ENCODE data around the gene ROR1.

Gene ROR1

DNA sequence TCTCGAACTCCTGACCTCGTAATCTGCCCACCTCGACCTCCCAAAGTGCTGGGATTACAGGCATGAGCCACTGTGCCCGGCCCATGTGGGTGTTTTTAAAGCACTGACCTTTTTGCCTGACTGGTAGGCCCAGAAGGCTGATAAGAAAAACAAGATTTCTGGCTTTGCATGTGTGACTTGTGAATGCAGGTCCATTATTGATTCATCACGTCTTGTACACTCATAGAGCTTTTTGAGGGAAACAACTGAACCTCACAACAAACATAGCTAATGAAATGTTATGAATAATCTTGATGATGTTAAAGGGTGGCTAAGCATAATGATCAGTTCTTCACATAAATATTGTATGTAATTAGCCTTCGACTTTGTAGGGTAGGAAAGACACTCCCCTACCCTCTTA lies 288.7 kb downstream of the ROR1 start:
- Histone ChIP-seq H3K27me3 (ENCODE audit: control insufficient read depth in 1 of 2, insufficient read depth in 1 of 2, low read length in 2 of 2) (no peaks in the 10 kb centered on the region), H2BK120ac (ENCODE audit: low read depth, low read length) (no peak overlapping the region), H3K4me2 (ENCODE audit: low read length, poor library complexity, severe bottlenecking) (no peak overlapping the region), H2BK15ac (ENCODE audit: low read depth, poor library complexity, severe bottlenecking) (no peak overlapping the region), H3K79me1 (replicated peaks; ENCODE audit: low read length, poor library complexity, severe bottlenecking) (peaks cover 3% of the 10 kb centered on the region), H3K4me1 (ENCODE audit: control insufficient read depth, insufficient read depth, low read depth, low read length) (no peaks in the 10 kb centered on the region), H4K8ac (ENCODE audit: low read length) (no peak overlapping the region), H3K18ac (ENCODE audit: low read depth in 1 of 2, low read length in 2 of 2) (no peak overlapping the region), H2BK5ac (ENCODE audit: low read depth, low read length, poor library complexity, severe bottlenecking) (no peak overlapping the region), H3K9ac (ENCODE audit: low read length) (no peak overlapping the region), H4K91ac (ENCODE audit: low read length) (no peak overlapping the region), H2AFZ (ENCODE audit: low read depth, low read length) (no peak overlapping the region), H3K4me3 (ENCODE audit: insufficient read depth in 1 of 2, low read depth in 1 of 2, low read length in 2 of 2) (no peak overlapping the region), H2AK5ac (ENCODE audit: low read length, severe bottlenecking) (no peak overlapping the region), H3K14ac (ENCODE audit: low read length in 2 of 2) (no peak overlapping the region), H3K4ac (ENCODE audit: low read depth in 1 of 2, low read length in 2 of 2) (no peak overlapping the region), H3K9me3 (ENCODE audit: control insufficient read depth, low read length) (peaks cover 10% of the 10 kb centered on the region), H3K27ac (ENCODE audit: low read length, poor library complexity, severe bottlenecking) (no peak overlapping the region), H3K36me3 (ENCODE audit: control insufficient read depth in 1 of 2, insufficient read depth in 2 of 2, low read depth in 1 of 2, low read length in 2 of 2) (no peaks in the 10 kb centered on the region), H2BK12ac (ENCODE audit: low read length in 2 of 2) (no peak overlapping the region), H3K23ac (ENCODE audit: low read length in 2 of 2) (no peak overlapping the region)
- no peak for DNase-seq
- 95% methylated on average over 4 of the region's 6 CpGs for WGBS

DNA sequence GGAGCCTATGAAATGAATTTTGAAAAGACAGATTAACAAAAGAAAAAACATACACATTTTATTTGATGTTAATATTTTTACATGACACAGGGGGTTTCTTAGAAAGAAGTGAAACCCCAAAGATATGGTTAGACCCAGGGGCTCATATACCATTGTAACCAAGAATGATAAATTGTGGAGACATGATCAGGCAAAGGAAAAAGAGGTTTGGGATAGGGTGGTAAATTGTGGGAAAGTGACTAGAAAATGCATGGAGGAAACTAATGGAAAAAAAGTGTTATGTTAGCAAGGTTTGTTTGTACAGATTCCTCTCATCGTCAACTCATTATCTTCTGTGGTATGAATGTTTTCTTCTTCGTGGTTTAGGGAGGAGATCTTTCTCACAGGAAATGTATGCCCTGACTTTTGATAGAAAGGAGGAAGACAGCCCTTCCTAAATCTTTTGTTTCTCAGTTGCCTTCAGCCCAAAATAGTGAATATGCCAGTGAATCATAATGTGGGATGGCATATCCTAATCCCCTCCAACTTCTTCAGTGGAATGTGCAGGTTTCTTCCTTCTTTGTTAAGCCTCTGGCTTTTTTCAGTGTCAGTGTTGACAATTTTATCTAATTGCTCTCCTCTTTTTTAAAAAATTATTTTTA lies 289.2 kb downstream of the ROR1 start:
- WGBS: 20% methylated on average over 1 of the region's 2 CpGs
- Histone ChIP-seq H4K91ac (ENCODE audit: low read length) (no peak overlapping the region), H3K14ac (ENCODE audit: low read length in 2 of 2) (no peak overlapping the region), H3K4me2 (ENCODE audit: low read length, poor library complexity, severe bottlenecking) (no peak overlapping the region), H3K79me1 (replicated peaks; ENCODE audit: low read length, poor library complexity, severe bottlenecking) (peaks cover 3% of the 10 kb centered on the region), H3K23ac (ENCODE audit: low read length in 2 of 2) (no peak overlapping the region), H2BK5ac (ENCODE audit: low read depth, low read length, poor library complexity, severe bottlenecking) (no peak overlapping the region), H3K27me3 (ENCODE audit: control insufficient read depth in 1 of 2, insufficient read depth in 1 of 2, low read length in 2 of 2) (no peaks in the 10 kb centered on the region), H3K36me3 (ENCODE audit: control insufficient read depth in 1 of 2, insufficient read depth in 2 of 2, low read depth in 1 of 2, low read length in 2 of 2) (no peaks in the 10 kb centered on the region), H2BK12ac (ENCODE audit: low read length in 2 of 2) (no peak overlapping the region), H2AK5ac (ENCODE audit: low read length, severe bottlenecking) (no peak overlapping the region), H3K4ac (ENCODE audit: low read depth in 1 of 2, low read length in 2 of 2) (no peak overlapping the region), H3K9ac (ENCODE audit: low read length) (no peak overlapping the region), H3K4me1 (ENCODE audit: control insufficient read depth, insufficient read depth, low read depth, low read length) (no peaks in the 10 kb centered on the region), H3K27ac (ENCODE audit: low read length, poor library complexity, severe bottlenecking) (no peak overlapping the region), H3K4me3 (ENCODE audit: insufficient read depth in 1 of 2, low read depth in 1 of 2, low read length in 2 of 2) (no peak overlapping the region), H2AFZ (ENCODE audit: low read depth, low read length) (no peak overlapping the region), H3K9me3 (ENCODE audit: control insufficient read depth, low read length) (peaks cover 5% of the 10 kb centered on the region), H4K8ac (ENCODE audit: low read length) (no peak overlapping the region), H2BK15ac (ENCODE audit: low read depth, poor library complexity, severe bottlenecking) (no peak overlapping the region), H2BK120ac (ENCODE audit: low read depth, low read length) (no peak overlapping the region), H3K18ac (ENCODE audit: low read depth in 1 of 2, low read length in 2 of 2) (no peak overlapping the region)
- peak; percentile 71 for DNase-seq

DNA sequence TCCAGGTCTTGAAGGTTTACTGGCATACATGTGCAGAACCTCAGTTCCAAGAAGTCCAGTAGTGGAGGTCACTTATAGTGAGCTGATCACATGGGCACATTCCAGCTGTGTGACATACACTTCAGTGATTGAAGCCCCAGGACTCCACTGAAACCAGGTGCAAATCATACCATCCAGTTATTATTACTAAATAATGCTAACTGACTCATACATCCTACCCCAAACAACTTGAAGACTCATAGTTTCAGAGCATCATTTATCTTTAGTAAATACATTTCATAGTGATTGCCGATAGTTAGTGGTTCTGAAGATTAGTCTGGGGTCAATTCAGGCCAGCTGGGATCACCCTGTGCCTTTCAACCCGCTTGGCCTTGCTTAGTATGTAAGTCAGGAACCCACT lies 291.8 kb downstream of the ROR1 start:
- Histone ChIP-seq H2AK5ac (ENCODE audit: low read length, severe bottlenecking) (no peak overlapping the region), H3K4ac (ENCODE audit: low read depth in 1 of 2, low read length in 2 of 2) (no peak overlapping the region), H3K18ac (ENCODE audit: low read depth in 1 of 2, low read length in 2 of 2) (no peak overlapping the region), H2BK12ac (ENCODE audit: low read length in 2 of 2) (no peak overlapping the region), H3K4me2 (ENCODE audit: low read length, poor library complexity, severe bottlenecking) (no peak overlapping the region), H2BK15ac (ENCODE audit: low read depth, poor library complexity, severe bottlenecking) (no peak overlapping the region), H3K27me3 (ENCODE audit: control insufficient read depth in 1 of 2, insufficient read depth in 1 of 2, low read length in 2 of 2) (no peaks in the 10 kb centered on the region), H3K36me3 (ENCODE audit: control insufficient read depth in 1 of 2, insufficient read depth in 2 of 2, low read depth in 1 of 2, low read length in 2 of 2) (no peaks in the 10 kb centered on the region), H3K4me3 (ENCODE audit: insufficient read depth in 1 of 2, low read depth in 1 of 2, low read length in 2 of 2) (no peak overlapping the region), H3K9me3 (ENCODE audit: control insufficient read depth, low read length) (no peaks in the 10 kb centered on the region), H2AFZ (ENCODE audit: low read depth, low read length) (no peak overlapping the region), H4K8ac (ENCODE audit: low read length) (no peak overlapping the region), H4K91ac (ENCODE audit: low read length) (no peak overlapping the region), H3K23ac (ENCODE audit: low read length in 2 of 2) (no peak overlapping the region), H2BK5ac (ENCODE audit: low read depth, low read length, poor library complexity, severe bottlenecking) (no peak overlapping the region), H3K14ac (ENCODE audit: low read length in 2 of 2) (no peak overlapping the region), H3K4me1 (ENCODE audit: control insufficient read depth, insufficient read depth, low read depth, low read length) (no peaks in the 10 kb centered on the region), H2BK120ac (ENCODE audit: low read depth, low read length) (no peak overlapping the region), H3K79me1 (replicated peaks; ENCODE audit: low read length, poor library complexity, severe bottlenecking) (peaks cover 3% of the 10 kb centered on the region), H3K9ac (ENCODE audit: low read length) (no peak overlapping the region), H3K27ac (ENCODE audit: low read length, poor library complexity, severe bottlenecking) (no peak overlapping the region)
- no peak for DNase-seq
- WGBS: 88% methylated on average over 2 of the region's 2 CpGs

DNA sequence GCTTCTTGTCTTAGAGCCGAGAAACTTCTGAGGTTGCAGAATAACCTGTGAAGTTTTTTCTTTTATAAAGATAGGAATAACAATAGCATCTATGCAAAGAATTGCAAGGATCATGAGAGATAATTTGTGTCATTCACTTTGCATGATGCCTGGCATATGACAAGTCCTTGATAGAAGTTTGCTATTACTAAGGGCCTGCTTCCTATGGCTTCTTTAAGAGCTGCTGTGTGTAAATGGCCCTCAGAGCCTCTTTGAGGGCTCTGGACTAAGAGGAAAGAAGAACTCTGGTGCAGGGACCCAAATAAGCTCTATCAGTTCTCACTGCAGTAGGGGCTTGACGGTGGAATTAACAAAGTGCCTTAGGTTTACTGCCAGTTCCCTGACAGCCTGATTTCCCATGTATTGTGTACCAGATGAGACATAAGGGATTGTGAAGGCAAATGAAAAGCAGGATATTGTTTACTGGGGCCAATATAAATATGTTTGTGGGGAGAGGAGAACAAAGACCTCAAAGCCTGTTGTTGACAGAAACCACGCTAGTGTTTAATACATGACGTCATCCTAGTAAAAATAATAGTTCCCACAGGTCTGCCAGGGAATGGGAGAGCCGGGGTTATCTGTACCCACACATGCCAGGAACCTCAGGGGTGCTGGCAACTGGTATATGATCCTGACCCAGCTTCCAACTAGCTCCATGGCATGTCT lies 298.4 kb downstream of the ROR1 start:
- no peaks in the 10 kb centered on the region for H3K79me1 ChIP-seq (replicated peaks; ENCODE audit: low read length, poor library complexity, severe bottlenecking)
- H4K8ac ChIP-seq (ENCODE audit: low read length): peak overlapping the region; percentile 75
- no peak overlapping the region for H3K4ac ChIP-seq (ENCODE audit: low read depth in 1 of 2, low read length in 2 of 2)
- no peak overlapping the region for H3K4me3 ChIP-seq (ENCODE audit: insufficient read depth in 1 of 2, low read depth in 1 of 2, low read length in 2 of 2)
- H2AFZ ChIP-seq (ENCODE audit: low read depth, low read length): no peak overlapping the region
- H3K4me2 ChIP-seq (ENCODE audit: low read length, poor library complexity, severe bottlenecking): no peak overlapping the region
- H2BK5ac ChIP-seq (ENCODE audit: low read depth, low read length, poor library complexity, severe bottlenecking): no peak overlapping the region
- H3K9me3 ChIP-seq (ENCODE audit: control insufficient read depth, low read length): no peaks in the 10 kb centered on the region
- peaks cover 4% of the 10 kb centered on the region for H3K4me1 ChIP-seq (ENCODE audit: control insufficient read depth, insufficient read depth, low read depth, low read length)
- WGBS: 65% methylated on average over 5 of the region's 5 CpGs
- H2BK120ac ChIP-seq (ENCODE audit: low read depth, low read length): no peak overlapping the region
- H3K9ac ChIP-seq (ENCODE audit: low read length): no peak overlapping the region
- H3K27me3 ChIP-seq (ENCODE audit: control insufficient read depth in 1 of 2, insufficient read depth in 1 of 2, low read length in 2 of 2): no peaks in the 10 kb centered on the region
- H3K14ac ChIP-seq (ENCODE audit: low read length in 2 of 2): no peak overlapping the region
- H3K36me3 ChIP-seq (ENCODE audit: control insufficient read depth in 1 of 2, insufficient read depth in 2 of 2, low read depth in 1 of 2, low read length in 2 of 2): no peaks in the 10 kb centered on the region
- no peak overlapping the region for H2BK15ac ChIP-seq (ENCODE audit: low read depth, poor library complexity, severe bottlenecking)
- no peak overlapping the region for H2BK12ac ChIP-seq (ENCODE audit: low read length in 2 of 2)
- no peak overlapping the region for H4K91ac ChIP-seq (ENCODE audit: low read length)
- peak overlapping the region; percentile 19 for H2AK5ac ChIP-seq (ENCODE audit: low read length, severe bottlenecking)
- peak; percentile 50 for DNase-seq
- H3K27ac ChIP-seq (ENCODE audit: low read length, poor library complexity, severe bottlenecking): no peak overlapping the region
- peak overlapping the region in 1 of 2 experiments; percentile 59 for H3K18ac ChIP-seq (ENCODE audit: low read depth in 1 of 2, low read length in 2 of 2)
- no peak overlapping the region for H3K23ac ChIP-seq (ENCODE audit: low read length in 2 of 2)
